Ishikawa (cell line): ENCODE results near the gene ADCY2.

Source experiments
- CEBPB ChIP-seq: IDR thresholded peaks from 2 replicates; pipeline ENCODE4 v1.6.1; 2012
- CREB1 ChIP-seq: IDR thresholded peaks from 2 replicates; pipeline ENCODE4 v1.6.1; 2012; ENCODE audit warnings: low read depth
- EGR1 ChIP-seq: IDR thresholded peaks from 2 replicates; pipeline ENCODE4 v1.6.1; 2012
- EP300 ChIP-seq: IDR thresholded peaks from 2 replicates; pipeline ENCODE4 v1.6.1; 2012; ENCODE audit warnings: borderline replicate concordance
- FOXM1 ChIP-seq: IDR thresholded peaks from 2 replicates; pipeline ENCODE4 v1.6.1; 2012; ENCODE audit warnings: low read depth, borderline replicate concordance
- MAX ChIP-seq: IDR thresholded peaks from 2 replicates; pipeline ENCODE4 v1.6.1; 2012
- NFIC ChIP-seq: IDR thresholded peaks from 2 replicates; pipeline ENCODE4 v1.6.1; 2012
- RAD21 ChIP-seq: IDR thresholded peaks from 2 replicates; pipeline ENCODE4 v1.6.1; 2012; ENCODE audit warnings: low read depth
- REST ChIP-seq: IDR thresholded peaks from 2 replicates; pipeline ENCODE4 v1.6.1; 2012; ENCODE audit warnings: low read depth, mild to moderate bottlenecking
- TAF1 ChIP-seq: IDR thresholded peaks from 2 replicates; pipeline ENCODE4 v1.6.1; 2012; ENCODE audit warnings: low read depth, mild to moderate bottlenecking
- TCF12 ChIP-seq: IDR thresholded peaks from 2 replicates; pipeline ENCODE4 v1.6.1; 2012; ENCODE audit warnings: low read depth
- TEAD4 ChIP-seq: IDR thresholded peaks from 2 replicates; pipeline ENCODE4 v1.6.1; 2012
- USF1 ChIP-seq: IDR thresholded peaks from 2 replicates; pipeline ENCODE4 v1.6.1; 2012
- YY1 ChIP-seq: IDR thresholded peaks from 2 replicates; pipeline ENCODE4 v1.6.1; 2012; ENCODE audit warnings: low read depth
- ZBTB7A ChIP-seq: IDR thresholded peaks from 2 replicates; pipeline ENCODE4 v1.6.1; 2012; ENCODE audit warnings: low read depth

ADCY2 gene

GRCh38 chr5:7434914-7435313 is 39.0 kb downstream of the ADCY2 start:
- TF ChIP-seq USF1 (no peak), FOXM1 (no peak), RAD21 (no peak), EGR1 (no peak), NFIC (no peak), CREB1 (no peak), MAX (no peak), ZBTB7A (no peak)

GRCh38 chr5:7435503-7435902 is 39.6 kb downstream of the ADCY2 start:
- TF ChIP-seq MAX (no peak), CREB1 (no peak), YY1 (no peak), EGR1 (no peak), NFIC (no peak), TAF1 (no peak), ZBTB7A (no peak), FOXM1 (no peak), EP300 (no peak), REST (no peak), RAD21 (no peak), TEAD4 (no peak), USF1 (no peak), CEBPB (no peak), TCF12 (no peak)

GRCh38 chr5:7436521-7436920 is 40.6 kb downstream of the ADCY2 start:
- TF ChIP-seq FOXM1 (no peak), TEAD4 (no peak), NFIC (no peak), TCF12 (no peak), MAX (no peak), YY1 (no peak), ZBTB7A (no peak), REST (no peak), CREB1 (no peak), EP300 (no peak), USF1 (no peak), EGR1 (no peak), RAD21 (no peak), TAF1 (no peak), CEBPB (no peak)

- no peak for TF ChIP-seq CREB1
- no peak for TF ChIP-seq TAF1
- no peak for TF ChIP-seq TCF12
- TF ChIP-seq CEBPB: no peak
- TF ChIP-seq EGR1: no peak
- TF ChIP-seq USF1: no peak
- no peak for TF ChIP-seq MAX
These were observed 41.9 kb downstream of the ADCY2 start for GRCh38 chr5:7437836-7438235.

GRCh38 chr5:7445068-7445467 is 49.1 kb downstream of the ADCY2 start:
- TF ChIP-seq ZBTB7A (no peak), CREB1 (no peak), EGR1 (no peak)
